ENCODE results near the gene WDR83. TPM values are rescaled to one million over a fixed set of nuclear protein-coding genes. Genes with fewer than 3 reads are reported as not detected.

The WDR83 gene
- total RNA-seq, 4 donors from 2014 or later = 2.2 to 8.4 (median 3.7) TPM

DNA sequence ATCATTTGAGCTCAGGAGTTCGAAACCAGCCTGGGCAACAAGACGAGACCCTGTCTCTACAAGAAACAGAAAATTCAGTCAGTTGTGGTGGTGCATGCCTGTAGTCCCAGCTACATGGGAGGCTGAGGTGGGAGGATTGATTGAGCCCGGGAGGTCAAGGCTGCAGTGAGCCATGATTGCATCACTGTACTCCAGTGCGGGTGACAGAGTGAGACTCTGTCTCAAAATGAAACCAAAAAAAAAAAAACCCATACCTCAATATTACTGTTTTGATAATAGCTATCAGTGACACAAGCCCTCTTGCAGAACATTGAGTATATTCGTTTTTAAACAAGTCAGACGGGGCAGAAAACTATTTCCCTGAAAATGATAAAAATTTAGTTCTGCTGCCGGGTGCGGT is 39.6 kb upstream of the WDR83 start:
- H3K4me1 ChIP-seq = no peaks in the 10 kb centered on the region
- no peak overlapping the region for H3K4me3 ChIP-seq
- peaks cover 33 to 72% of the 10 kb centered on the region in 2 donors for H3K36me3 ChIP-seq
- H3K27me3 ChIP-seq = no peaks in the 10 kb centered on the region
- peaks cover 0 to 28% (median 0%) of the 10 kb centered on the region in 3 donors for H3K9me3 ChIP-seq
- no peak for ATAC-seq
- TF ChIP-seq, protein P1, sequence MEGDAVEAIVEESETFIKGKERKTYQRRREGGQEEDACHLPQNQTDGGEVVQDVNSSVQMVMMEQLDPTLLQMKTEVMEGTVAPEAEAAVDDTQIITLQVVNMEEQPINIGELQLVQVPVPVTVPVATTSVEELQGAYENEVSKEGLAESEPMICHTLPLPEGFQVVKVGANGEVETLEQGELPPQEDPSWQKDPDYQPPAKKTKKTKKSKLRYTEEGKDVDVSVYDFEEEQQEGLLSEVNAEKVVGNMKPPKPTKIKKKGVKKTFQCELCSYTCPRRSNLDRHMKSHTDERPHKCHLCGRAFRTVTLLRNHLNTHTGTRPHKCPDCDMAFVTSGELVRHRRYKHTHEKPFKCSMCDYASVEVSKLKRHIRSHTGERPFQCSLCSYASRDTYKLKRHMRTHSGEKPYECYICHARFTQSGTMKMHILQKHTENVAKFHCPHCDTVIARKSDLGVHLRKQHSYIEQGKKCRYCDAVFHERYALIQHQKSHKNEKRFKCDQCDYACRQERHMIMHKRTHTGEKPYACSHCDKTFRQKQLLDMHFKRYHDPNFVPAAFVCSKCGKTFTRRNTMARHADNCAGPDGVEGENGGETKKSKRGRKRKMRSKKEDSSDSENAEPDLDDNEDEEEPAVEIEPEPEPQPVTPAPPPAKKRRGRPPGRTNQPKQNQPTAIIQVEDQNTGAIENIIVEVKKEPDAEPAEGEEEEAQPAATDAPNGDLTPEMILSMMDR (IDR thresholded peaks at IDR 0.05 in 4 of 5, conservative IDR thresholded peaks at IDR 0.05 in 1 of 5) = no peak
- TF ChIP-seq POLR2A (IDR thresholded peaks at IDR 0.05) = no peak
- no peak overlapping the region for H3K27ac ChIP-seq
- in situ Hi-C loops (cut with MboI; ENCODE audit: low sequenced_read_pairs in 4 of 4) (no loop called here), intact Hi-C loops (cut with DNase I; ENCODE audit: low total_unique reads) (no loop called here)
- DNase-seq = no peak

DNA sequence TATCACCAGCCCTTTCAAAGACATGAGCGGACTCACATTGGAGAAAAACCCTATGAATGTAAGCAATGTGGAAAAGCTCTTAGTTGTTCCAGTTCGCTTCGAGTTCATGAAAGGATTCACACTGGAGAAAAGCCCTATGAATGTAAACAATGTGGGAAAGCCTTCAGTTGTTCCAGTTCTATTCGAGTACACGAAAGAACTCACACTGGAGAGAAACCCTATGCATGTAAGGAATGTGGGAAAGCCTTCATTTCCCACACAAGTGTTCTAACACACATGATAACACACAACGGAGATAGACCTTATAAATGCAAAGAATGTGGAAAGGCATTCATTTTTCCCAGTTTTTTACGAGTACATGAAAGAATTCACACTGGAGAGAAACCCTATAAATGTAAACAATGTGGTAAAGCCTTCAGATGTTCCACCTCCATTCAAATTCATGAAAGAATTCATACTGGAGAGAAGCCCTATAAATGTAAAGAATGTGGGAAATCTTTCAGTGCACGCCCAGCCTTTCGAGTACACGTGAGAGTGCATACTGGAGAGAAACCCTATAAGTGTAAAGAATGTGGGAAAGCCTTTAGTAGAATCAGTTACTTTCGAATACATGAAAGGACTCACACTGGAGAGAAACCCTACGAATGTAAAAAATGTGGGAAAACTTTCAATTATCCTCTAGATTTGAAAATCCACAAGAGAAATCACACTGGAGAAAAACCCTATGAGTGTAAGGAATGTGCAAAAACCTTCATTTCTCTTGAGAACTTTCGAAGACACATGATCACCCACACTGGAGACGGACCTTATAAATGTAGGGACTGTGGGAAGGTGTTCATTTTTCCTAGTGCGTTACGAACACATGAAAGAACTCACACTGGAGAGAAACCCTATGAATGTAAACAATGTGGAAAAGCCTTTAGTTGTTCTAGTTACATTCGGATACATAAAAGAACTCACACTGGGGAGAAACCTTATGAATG is 38.3 kb upstream of the WDR83 start:
- DNase-seq (no peak), ATAC-seq (no peak)
- peaks cover 33 to 73% of the 10 kb centered on the region in 2 donors for H3K36me3 ChIP-seq
- no peak for TF ChIP-seq POLR2A (IDR thresholded peaks at IDR 0.05)
- TF ChIP-seq, protein P1 (IDR thresholded peaks at IDR 0.05 in 4 of 5, conservative IDR thresholded peaks at IDR 0.05 in 1 of 5) = no peak
- in situ Hi-C loops (cut with MboI; ENCODE audit: low sequenced_read_pairs in 4 of 4) (no loop called here), intact Hi-C loops (cut with DNase I; ENCODE audit: low total_unique reads) (no loop called here)
- no peak overlapping the region for H3K4me3 ChIP-seq
- H3K9me3 ChIP-seq = peaks cover 0 to 28% (median 0%) of the 10 kb centered on the region in 3 donors
- no peaks in the 10 kb centered on the region for H3K4me1 ChIP-seq
- no peak overlapping the region for H3K27ac ChIP-seq
- H3K27me3 ChIP-seq = no peaks in the 10 kb centered on the region

DNA sequence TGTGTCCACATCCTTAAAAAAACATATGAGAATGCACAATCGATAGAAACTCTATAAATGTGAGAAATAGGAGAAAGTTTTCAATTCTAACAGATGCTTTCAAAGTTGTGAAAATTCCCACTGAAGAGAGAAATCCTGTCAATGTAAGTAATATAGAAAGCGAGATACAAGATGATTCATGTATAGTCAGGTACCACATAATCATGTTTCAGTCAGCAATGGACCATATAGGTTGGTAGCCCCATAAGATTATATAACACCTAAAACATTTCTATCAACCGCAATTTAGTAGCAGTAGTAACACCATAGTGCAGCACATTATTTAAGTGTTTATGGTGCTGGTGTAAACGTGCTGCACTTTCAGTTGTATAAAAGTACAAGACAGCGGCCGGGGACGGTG is 37.4 kb upstream of the WDR83 start:
- Histone ChIP-seq H3K27me3 (no peaks in the 10 kb centered on the region), H3K36me3 (peaks cover 31 to 66% of the 10 kb centered on the region in 2 donors), H3K4me1 (no peaks in the 10 kb centered on the region), H3K9me3 (peaks cover 0 to 28% (median 0%) of the 10 kb centered on the region in 3 donors), H3K27ac (no peak overlapping the region), H3K4me3 (no peak overlapping the region)
- in situ Hi-C loops (cut with MboI; ENCODE audit: low sequenced_read_pairs in 4 of 4) = no loop called here
- intact Hi-C loops (cut with DNase I; ENCODE audit: low total_unique reads) = no loop called here
- DNase-seq (no peak), ATAC-seq (no peak)
- TF ChIP-seq, protein P1 (IDR thresholded peaks at IDR 0.05 in 4 of 5, conservative IDR thresholded peaks at IDR 0.05 in 1 of 5) = no peak
- TF ChIP-seq POLR2A (IDR thresholded peaks at IDR 0.05) = no peak

DNA sequence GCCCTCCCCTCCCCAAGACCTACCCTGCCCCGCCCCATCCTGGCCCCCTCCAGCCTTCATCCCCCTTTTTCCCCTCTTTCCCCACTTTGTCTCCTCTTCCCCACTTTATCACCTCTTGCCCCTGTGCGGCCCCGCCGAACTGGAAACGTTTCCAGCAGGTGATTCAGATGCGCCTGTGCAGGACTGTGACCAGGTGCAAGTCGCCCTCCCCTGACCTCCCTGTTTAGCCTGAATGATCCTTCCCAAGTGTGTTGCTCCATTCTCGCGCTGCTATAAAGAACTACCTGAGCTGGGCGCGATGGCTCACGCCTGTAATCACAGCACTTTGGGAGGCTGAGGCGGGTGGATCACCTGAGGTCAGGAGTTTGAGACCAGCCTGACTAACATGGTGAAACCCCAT is 30.0 kb upstream of the WDR83 start:
- no peak overlapping the region for H3K4me3 ChIP-seq
- intact Hi-C loops (cut with DNase I; ENCODE audit: low total_unique reads) = no loop called here
- H3K9me3 ChIP-seq = no peaks in the 10 kb centered on the region
- ATAC-seq = no peak
- no peaks in the 10 kb centered on the region for H3K27me3 ChIP-seq
- H3K4me1 ChIP-seq = peaks cover 2 to 5% of the 10 kb centered on the region in 2 donors
- H3K27ac ChIP-seq = no peak overlapping the region
- TF ChIP-seq, protein P1 (IDR thresholded peaks at IDR 0.05 in 4 of 5, conservative IDR thresholded peaks at IDR 0.05 in 1 of 5) = no peak
- no peak for TF ChIP-seq POLR2A (IDR thresholded peaks at IDR 0.05)
- no peak for DNase-seq
- H3K36me3 ChIP-seq = peaks cover 0 to 4% of the 10 kb centered on the region in 2 donors
- in situ Hi-C loops (cut with MboI; ENCODE audit: low sequenced_read_pairs in 4 of 4) = no loop called here

All from gastrocnemius medialis (tissue), 4 donors.